GM12875 (cell line): Measurements from ENCODE around the gene CD200R1L.

ENCODE experiments used
- H3K4me3 ChIP-seq: one replicate; pipeline ENCODE4 v1.5.1; 2011; ENCODE audit warnings: low read depth, low read length, control low read depth
- CTCF ChIP-seq: IDR thresholded peaks from 2 replicates; pipeline ENCODE4 v1.5.1; 2011; ENCODE audit warnings: low read depth, mild to moderate bottlenecking, control low read depth, inconsistent platforms, low read length, moderate library complexity, borderline replicate concordance; ENCODE audit not compliant: insufficient read depth

The CD200R1L gene

DNA sequence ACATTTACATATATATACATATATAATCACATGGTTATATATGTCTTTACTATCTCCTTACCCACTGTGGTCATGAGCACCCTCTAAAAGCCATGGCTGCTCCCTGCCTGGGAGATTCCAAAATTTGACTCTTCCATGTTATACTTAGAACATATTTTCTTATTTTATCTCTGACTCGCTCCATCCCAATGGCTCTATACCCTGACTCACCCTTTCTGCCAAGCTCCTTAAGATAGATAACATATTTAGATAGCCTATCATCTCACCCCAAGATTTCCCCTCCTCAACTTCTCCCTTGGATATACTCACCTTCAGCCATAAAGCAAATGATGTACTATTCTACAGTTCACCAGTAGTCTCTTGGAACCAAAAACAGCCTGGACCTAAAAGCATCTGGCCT is 65.1 kb downstream of the CD200R1L start:
- no peak overlapping the region for H3K4me3 ChIP-seq
- no peak for TF ChIP-seq CTCF

DNA sequence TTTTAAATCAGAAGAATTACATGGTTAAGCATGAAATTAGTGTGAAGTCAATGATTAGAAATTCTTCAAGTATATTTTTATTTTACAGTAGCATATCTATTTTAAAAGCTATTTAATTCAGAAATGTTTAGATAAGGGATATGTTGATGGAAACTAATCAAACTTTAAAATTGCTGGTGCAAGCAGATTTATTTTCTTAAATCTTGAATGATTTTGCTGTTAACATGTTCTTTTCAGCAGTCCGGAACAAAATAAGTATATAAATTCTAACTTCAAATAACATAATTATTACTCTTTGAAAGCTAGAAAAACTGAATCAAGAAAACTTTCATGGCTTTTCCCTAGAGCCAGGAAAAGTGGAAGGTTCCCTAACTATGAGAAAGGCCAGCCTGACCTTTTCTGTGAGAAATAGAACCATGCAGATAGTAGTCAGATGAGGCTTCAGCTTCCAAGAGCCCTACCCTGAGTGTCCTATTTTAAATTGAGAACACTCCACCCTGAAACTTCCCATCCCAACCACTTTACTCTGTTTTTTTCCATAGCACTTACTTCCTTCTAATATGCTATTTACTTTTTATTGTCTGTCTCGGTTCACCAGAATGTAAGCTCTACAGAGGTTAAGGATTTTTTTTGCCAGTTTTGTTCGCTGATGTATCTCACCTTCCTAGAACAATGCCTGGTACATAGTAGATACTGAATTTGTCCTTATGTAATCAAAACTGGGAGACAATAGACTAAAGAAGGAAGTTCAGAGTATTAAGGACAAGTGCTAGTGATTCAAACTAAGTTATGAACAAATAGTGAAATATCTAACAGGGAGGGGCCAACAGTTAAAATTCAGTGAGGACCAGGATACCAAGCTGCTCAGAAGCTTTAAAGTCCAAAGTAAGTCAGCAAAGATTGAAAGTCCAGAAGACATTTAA is 66.8 kb downstream of the CD200R1L start:
- H3K4me3 ChIP-seq: no peak overlapping the region
- TF ChIP-seq CTCF: no peak

GRCh38 chr3:112779011-112779410 is 67.7 kb downstream of the CD200R1L start:
- H3K4me3 ChIP-seq: no peak overlapping the region
- TF ChIP-seq CTCF: no peak

GRCh38 chr3:112778353-112778948 is 68.2 kb downstream of the CD200R1L start:
- TF ChIP-seq CTCF: no peak

DNA sequence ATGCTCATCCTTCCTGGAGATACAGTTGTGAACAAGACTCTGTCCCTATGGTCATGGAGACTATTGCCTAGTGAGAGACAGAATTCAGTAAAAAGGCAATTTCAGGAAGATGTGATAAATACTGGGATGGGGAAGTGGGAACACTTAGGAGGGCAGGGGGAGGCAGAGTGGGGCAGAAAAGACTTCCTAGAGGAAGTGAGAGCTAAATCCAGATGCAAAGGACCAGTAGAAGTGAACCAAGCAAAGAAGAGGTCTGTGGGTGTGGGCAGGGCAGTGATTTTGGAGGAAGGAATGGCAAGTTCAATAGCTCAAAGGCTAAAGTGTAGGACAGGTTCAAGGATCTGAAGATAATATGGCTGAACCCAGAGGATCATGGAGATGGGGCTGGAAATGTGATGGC is 68.9 kb downstream of the CD200R1L start:
- TF ChIP-seq CTCF: no peak
- no peak overlapping the region for H3K4me3 ChIP-seq

More at GRCh38 chr3:112778353-112778948, 68.2 kb downstream of the CD200R1L start:
- no peak overlapping the region for H3K4me3 ChIP-seq

- TF ChIP-seq CTCF: no peak
- H3K4me3 ChIP-seq: no peak overlapping the region
These were observed 69.8 kb downstream of the CD200R1L start for GRCh38 chr3:112776836-112777235.

- no peak for TF ChIP-seq CTCF
- no peak overlapping the region for H3K4me3 ChIP-seq
These were observed 70.7 kb downstream of the CD200R1L start for GRCh38 chr3:112776000-112776399.
